ENCODE results near the gene FBXO31.

DNA sequence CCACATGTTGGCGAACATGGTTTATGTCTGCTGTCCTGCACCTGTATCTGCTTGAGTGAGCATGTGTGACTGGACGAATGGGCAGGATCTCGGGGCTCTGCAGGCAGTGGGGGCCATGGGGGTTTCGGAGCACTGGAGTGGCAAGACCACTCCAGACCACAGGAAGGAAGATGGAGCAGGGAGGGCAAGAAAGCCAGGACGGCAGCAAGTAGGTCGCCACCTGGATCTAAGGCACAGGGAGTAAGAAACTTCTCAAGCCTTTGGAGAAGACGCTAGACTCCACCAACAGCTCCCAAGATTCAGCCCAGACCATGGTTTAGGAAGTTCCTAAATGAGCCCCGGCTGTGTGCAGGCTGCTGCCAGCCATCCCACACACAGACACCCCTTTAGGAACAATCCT, 33.5 kb downstream of the FBXO31 start:
- no peak for TF ChIP-seq JUND (CRISPR knock-in tag; IDR thresholded peaks at IDR 0.05)
- TF ChIP-seq ZNF557 (CRISPR knock-in tag; IDR thresholded peaks at IDR 0.05) = no peak
- TF ChIP-seq ZSCAN20 (CRISPR knock-in tag; IDR thresholded peaks at IDR 0.05; ENCODE audit: borderline replicate concordance) = no peak
- no peak for TF ChIP-seq MIER3 (CRISPR knock-in tag; IDR thresholded peaks at IDR 0.05; ENCODE audit: borderline replicate concordance)

Measured in HepG2 (cell line).